OCI-LY1 (cell line): ENCODE results near the gene CCDC83.

Experiments used
- H2AFZ ChIP-seq: fragments of 200-600 bp; sonication (generic), shearing (Covaris generic); 2 replicates; pipeline ENCODE4 v1.6.0; 2014; ENCODE audit warnings: antibody characterized with exemption, mild to moderate bottlenecking, low read length
- H3F3A ChIP-seq: fragments of 200-600 bp; sonication (generic), shearing (Covaris generic); 2 replicates; pipeline ENCODE4 v1.6.0; 2014; ENCODE audit warnings: mild to moderate bottlenecking, antibody characterized with exemption, low read length, moderate library complexity; ENCODE audit not compliant: insufficient read depth
- H3K27ac ChIP-seq: fragments of 200-600 bp; sonication (generic); 2 replicates; pipeline ENCODE4 v1.5.1; 2014; ENCODE audit warnings: low read length, mixed run types, mild to moderate bottlenecking, low read depth; ENCODE audit not compliant: poor library complexity, severe bottlenecking
- H3K27me3 ChIP-seq: fragments of 200-600 bp; sonication (generic); 2 replicates; pipeline ENCODE4 v1.6.0; 2014; ENCODE audit warnings: antibody characterized with exemption, mild to moderate bottlenecking, low read length, moderate library complexity; ENCODE audit not compliant: insufficient read depth
- H3K36me3 ChIP-seq: fragments of 200-600 bp; sonication (generic); 2 replicates; pipeline ENCODE4 v1.6.1; 2014; ENCODE audit warnings: mild to moderate bottlenecking, antibody characterized with exemption, low read length, moderate library complexity, mixed read lengths; ENCODE audit not compliant: insufficient read depth
- H3K4me1 ChIP-seq: fragments of 200-600 bp; sonication (generic); 2 replicates; pipeline ENCODE4 v1.5.1; 2014; ENCODE audit warnings: mild to moderate bottlenecking, low read length, moderate library complexity; ENCODE audit not compliant: insufficient read depth, severe bottlenecking
- H3K4me2 ChIP-seq: fragments of 200-600 bp; sonication (generic), shearing (Covaris generic); 2 replicates; pipeline ENCODE4 v1.6.1; 2014; ENCODE audit warnings: low read length
- H3K4me3 ChIP-seq: fragments of 200-600 bp; sonication (generic); 2 replicates; pipeline ENCODE4 v1.5.1; 2014; ENCODE audit warnings: low read length, low read depth, mild to moderate bottlenecking, mixed read lengths; ENCODE audit not compliant: poor library complexity, severe bottlenecking
- H3K79me2 ChIP-seq: fragments of 200-600 bp; shearing (Covaris generic); 2 replicates; pipeline ENCODE4 v1.6.1; 2016; ENCODE audit warnings: mixed run types, low read length, mixed read lengths; ENCODE audit not compliant: insufficient read depth
- H3K9ac ChIP-seq: fragments of 200-600 bp; sonication (generic), shearing (Covaris generic); 2 replicates; pipeline ENCODE4 v1.6.1; 2014; ENCODE audit warnings: mild to moderate bottlenecking, low read length, mixed read lengths
- H3K9me2 ChIP-seq: fragments of 200-600 bp; sonication (generic), shearing (Covaris generic); 2 replicates; pipeline ENCODE4 v1.6.1; 2014; ENCODE audit warnings: low read depth, mild to moderate bottlenecking, low read length, mixed read lengths
- H3K9me3 ChIP-seq: fragments of 200-600 bp; shearing (Covaris generic); 2 replicates; pipeline ENCODE4 v1.6.1; 2014; ENCODE audit warnings: low read length, mixed read lengths
- H4K20me1 ChIP-seq: fragments of 200-600 bp; sonication (generic), shearing (Covaris generic); 2 replicates; pipeline ENCODE4 v1.6.0; 2016; ENCODE audit warnings: mild to moderate bottlenecking, low read length; ENCODE audit not compliant: insufficient read depth
- EZH2 ChIP-seq: fragments of 200-600 bp; sonication (generic), shearing (Covaris generic); IDR thresholded peaks from 2 replicates; pipeline ENCODE4 v1.8.0; 2017; ENCODE audit warnings: borderline replicate concordance, mixed run types, mild to moderate bottlenecking, antibody characterized with exemption, low read length, moderate library complexity, mixed read lengths
- TF ChIP-seq, protein P1 (sequence below): fragments of 200-600 bp; sonication (generic), shearing (Covaris generic); IDR thresholded peaks from 2 replicates; pipeline ENCODE4 v1.5.1; 2017; ENCODE audit warnings: mild to moderate bottlenecking, antibody characterized with exemption, low read length, moderate library complexity, mixed read lengths

The CCDC83 gene

DNA sequence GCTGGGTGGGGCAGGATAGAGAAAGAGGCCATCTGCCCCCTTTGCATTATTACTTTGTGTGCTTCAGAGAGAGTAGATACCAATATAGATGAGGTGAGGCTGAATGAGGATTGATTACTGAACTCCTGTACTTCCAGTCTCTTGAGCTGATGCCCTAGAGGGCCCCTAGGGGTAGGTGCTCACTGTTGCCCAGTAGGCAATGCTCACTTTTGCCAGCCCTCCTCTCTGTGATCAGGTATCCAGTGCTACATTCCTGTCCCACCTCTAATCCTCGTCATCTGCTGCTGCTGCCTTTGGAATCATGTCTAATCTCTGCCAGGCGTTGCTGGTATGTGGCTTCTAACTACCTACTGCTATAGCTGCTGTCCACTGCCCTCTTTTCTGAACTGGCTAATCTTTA, 57.2 kb downstream of the CCDC83 start:
- Histone ChIP-seq H3K4me3 (no peak overlapping the region), H3K79me2 (no peaks in the 10 kb centered on the region), H3K36me3 (no peaks in the 10 kb centered on the region), H3K4me2 (no peak overlapping the region), H3K4me1 (no peaks in the 10 kb centered on the region), H2AFZ (no peak overlapping the region), H3F3A (no peaks in the 10 kb centered on the region), H3K9me2 (no peaks in the 10 kb centered on the region), H3K9me3 (no peaks in the 10 kb centered on the region), H3K9ac (no peak overlapping the region), H3K27ac (no peak overlapping the region), H4K20me1 (no peaks in the 10 kb centered on the region), H3K27me3 (no peaks in the 10 kb centered on the region)
- TF ChIP-seq, protein P1, sequence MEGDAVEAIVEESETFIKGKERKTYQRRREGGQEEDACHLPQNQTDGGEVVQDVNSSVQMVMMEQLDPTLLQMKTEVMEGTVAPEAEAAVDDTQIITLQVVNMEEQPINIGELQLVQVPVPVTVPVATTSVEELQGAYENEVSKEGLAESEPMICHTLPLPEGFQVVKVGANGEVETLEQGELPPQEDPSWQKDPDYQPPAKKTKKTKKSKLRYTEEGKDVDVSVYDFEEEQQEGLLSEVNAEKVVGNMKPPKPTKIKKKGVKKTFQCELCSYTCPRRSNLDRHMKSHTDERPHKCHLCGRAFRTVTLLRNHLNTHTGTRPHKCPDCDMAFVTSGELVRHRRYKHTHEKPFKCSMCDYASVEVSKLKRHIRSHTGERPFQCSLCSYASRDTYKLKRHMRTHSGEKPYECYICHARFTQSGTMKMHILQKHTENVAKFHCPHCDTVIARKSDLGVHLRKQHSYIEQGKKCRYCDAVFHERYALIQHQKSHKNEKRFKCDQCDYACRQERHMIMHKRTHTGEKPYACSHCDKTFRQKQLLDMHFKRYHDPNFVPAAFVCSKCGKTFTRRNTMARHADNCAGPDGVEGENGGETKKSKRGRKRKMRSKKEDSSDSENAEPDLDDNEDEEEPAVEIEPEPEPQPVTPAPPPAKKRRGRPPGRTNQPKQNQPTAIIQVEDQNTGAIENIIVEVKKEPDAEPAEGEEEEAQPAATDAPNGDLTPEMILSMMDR: no peak
- no peak for TF ChIP-seq EZH2

DNA sequence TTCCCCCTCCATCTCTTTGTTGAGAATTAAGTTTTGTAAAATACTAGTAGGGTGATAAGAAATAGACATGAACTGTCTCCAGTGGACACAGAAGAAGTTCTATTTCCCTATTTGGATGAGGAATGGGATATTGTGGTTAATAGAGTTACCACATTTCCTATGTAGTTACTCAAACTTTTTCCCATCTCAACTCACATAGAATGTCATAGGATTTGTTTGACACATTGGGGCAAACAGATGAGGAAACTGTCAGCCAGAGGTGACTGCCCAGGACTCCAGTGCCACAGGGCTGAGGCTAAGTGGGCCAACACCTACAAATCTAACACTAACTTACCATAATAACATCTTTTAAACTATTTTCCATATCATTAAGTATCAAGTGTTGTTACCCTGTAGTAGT, 58.3 kb downstream of the CCDC83 start:
- Histone ChIP-seq H3K27me3 (no peaks in the 10 kb centered on the region), H3K79me2 (no peaks in the 10 kb centered on the region), H3K36me3 (no peaks in the 10 kb centered on the region), H4K20me1 (no peaks in the 10 kb centered on the region), H3K4me2 (no peak overlapping the region), H3K4me1 (no peaks in the 10 kb centered on the region), H3K9ac (no peak overlapping the region), H3K9me2 (no peaks in the 10 kb centered on the region), H2AFZ (no peak overlapping the region), H3F3A (no peaks in the 10 kb centered on the region), H3K4me3 (no peak overlapping the region), H3K9me3 (no peaks in the 10 kb centered on the region), H3K27ac (no peak overlapping the region)
- TF ChIP-seq, protein P1: no peak
- no peak for TF ChIP-seq EZH2

DNA sequence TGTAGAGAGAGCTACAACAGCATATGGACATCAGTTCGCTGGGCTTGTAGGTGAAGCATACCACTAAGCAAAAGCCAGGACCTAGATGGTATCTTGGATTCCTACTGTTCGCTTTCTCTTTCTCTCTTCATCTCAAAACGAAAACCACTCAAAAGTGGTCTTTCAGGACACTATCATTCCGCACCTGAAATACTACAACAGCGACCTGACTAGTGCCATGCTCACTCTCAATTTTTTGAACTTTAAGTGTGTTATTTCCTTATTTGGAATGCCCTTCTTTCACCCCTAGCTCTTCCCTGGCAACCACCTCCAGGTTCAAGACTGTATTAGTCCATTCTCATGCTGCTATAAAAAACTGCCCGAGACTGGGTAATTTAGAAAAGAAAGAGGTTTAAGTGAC, 59.2 kb downstream of the CCDC83 start:
- Histone ChIP-seq H3K9me3 (no peaks in the 10 kb centered on the region), H3K27me3 (no peaks in the 10 kb centered on the region), H3K9ac (no peak overlapping the region), H3F3A (no peaks in the 10 kb centered on the region), H3K4me2 (no peak overlapping the region), H3K79me2 (no peaks in the 10 kb centered on the region), H3K4me1 (no peaks in the 10 kb centered on the region), H4K20me1 (no peaks in the 10 kb centered on the region), H3K4me3 (no peak overlapping the region), H3K27ac (no peak overlapping the region), H3K36me3 (no peaks in the 10 kb centered on the region), H2AFZ (no peak overlapping the region), H3K9me2 (no peaks in the 10 kb centered on the region)
- no peak for TF ChIP-seq EZH2
- TF ChIP-seq, protein P1: no peak
